Gastroesophageal sphincter (tissue), 3 donors: ENCODE measurements around the gene SKOR1.

Experiments
- CTCF ChIP-seq, 4 experiments: fragments of 200-600 bp in 2 of 4; fragments of 450-650 bp in 2 of 4; sonication (generic) in 1 of 4; IDR thresholded peaks; one replicate each; pipeline ENCODE4 v1.5.1; 2017 to 2019; ENCODE audit warnings: antibody characterized with exemption in 4 of 4, mild to moderate bottlenecking in 2 of 4, moderate library complexity in 2 of 4
- POLR2A ChIP-seq, 2 donors: fragments of 450-650 bp; IDR thresholded peaks; one replicate each; pipeline ENCODE4 v1.6.1; 2017; ENCODE audit warnings: antibody characterized with exemption in 2 of 2, mild to moderate bottlenecking in 2 of 2, moderate library complexity in 1 of 2

- TF ChIP-seq CTCF (IDR thresholded peaks at IDR 0.05) (no peak), POLR2A (IDR thresholded peaks at IDR 0.05) (no peak)
Observed at GRCh38 chr15:67790610-67791319, 34.5 kb upstream of the SKOR1 start.
